Measurements from ENCODE around the gene CEP85. TPM values are rescaled to one million over a fixed set of nuclear protein-coding genes. Genes with fewer than 3 reads are reported as not detected.

The CEP85 gene
- total RNA-seq, 1 experiment from 2014 or later: 37.2 TPM

DNA sequence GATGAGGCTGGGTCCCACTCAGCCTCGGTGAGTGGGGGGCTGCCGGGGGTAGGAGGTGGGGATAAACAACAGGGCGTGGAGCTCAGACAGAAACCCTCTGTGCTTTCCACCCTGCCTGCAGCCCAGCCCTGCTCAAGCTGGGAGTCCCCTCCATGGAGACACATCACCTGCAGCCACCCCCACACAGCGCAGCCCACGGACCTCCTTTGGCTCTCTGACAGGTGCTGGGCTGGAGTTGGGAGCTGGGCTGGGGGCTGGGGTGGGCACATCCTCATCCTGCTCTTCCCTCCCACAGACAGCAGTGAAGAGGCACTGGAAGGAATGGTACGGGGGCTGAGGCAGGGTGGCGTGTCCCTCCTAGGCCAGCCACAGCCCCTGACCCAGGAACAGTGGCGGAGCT, 45.5 kb upstream of the CEP85 start:
- no TSS peak for BruUV-seq (replicated peaks)
- no peak overlapping the region for H3K4me2 ChIP-seq (ENCODE audit: low read length)
- no peaks in the 10 kb centered on the region; a peak in 1 of 4 replicates for H3K36me3 ChIP-seq (ENCODE audit: control insufficient read depth in 1 of 2, insufficient read depth in 2 of 2, low read length in 2 of 2)
- DNase-seq (ENCODE audit: low read depth, low spot score) (no peak), ATAC-seq (no peak)
- no peak overlapping the region for H3K27ac ChIP-seq (ENCODE audit: low read depth, low read length)
- H3K9me3 ChIP-seq (ENCODE audit: control insufficient read depth in 1 of 2, insufficient read depth in 1 of 2, low read depth in 1 of 2, low read length in 2 of 2): no peaks in the 10 kb centered on the region
- no peaks in the 10 kb centered on the region for H3K27me3 ChIP-seq (ENCODE audit: insufficient read depth, low read length)
- H3K4me1 ChIP-seq (ENCODE audit: control insufficient read depth in 1 of 2, insufficient read depth in 2 of 2, low read length in 2 of 2): no peaks in the 10 kb centered on the region
- ChIA-PET POLR2A (no interaction called here), CTCF (interaction anchor here (2.6 kb wide), 2 partner anchors 11 to 45 kb away, joined by 13 to 16 read pairs; partner anchors contain the start of genes CEP85 and CNKSR1), RAD21 (ENCODE audit: low non-redundant PET in 1 of 2, low total read pairs in 2 of 2, uncharacterized antibody in 2 of 2, unreplicated experiment in 2 of 2) (no interaction called here)
- no peak overlapping the region for H3K4me3 ChIP-seq (replicated peaks in 1 of 2; ENCODE audit: low read depth in 1 of 2, low read length in 2 of 2)
- no peak overlapping the region for H2AFZ ChIP-seq (ENCODE audit: low read depth, low read length, poor library complexity, severe bottlenecking)
- H3K9me2 ChIP-seq (ENCODE audit: insufficient read depth): no peaks in the 10 kb centered on the region
- intact Hi-C loops (cut with micrococcal nuclease): no loop called here
- H4K20me1 ChIP-seq (ENCODE audit: insufficient read depth): no peaks in the 10 kb centered on the region
- no peak for TF ChIP-seq ZBTB33 (IDR thresholded peaks at IDR 0.05; ENCODE audit: extremely low read depth, insufficient replicate concordance, low read length)
- no peak for TF ChIP-seq RAD21 (IDR thresholded peaks at IDR 0.05; ENCODE audit: low read depth)
- no peak for TF ChIP-seq TCF7L2 (IDR thresholded peaks at IDR 0.05; ENCODE audit: borderline replicate concordance, extremely low read depth, insufficient read depth, insufficient read length)
- TF ChIP-seq CBX3 (IDR thresholded peaks at IDR 0.05; ENCODE audit: low read depth): no peak
- TF ChIP-seq ELF1 (IDR thresholded peaks at IDR 0.05; ENCODE audit: borderline replicate concordance, low read depth): no peak
- TF ChIP-seq POLR2A (IDR thresholded peaks at IDR 0.05; ENCODE audit: borderline replicate concordance, extremely low read depth, insufficient read depth, insufficient read length): no peak
- no peak for TF ChIP-seq YY1 (IDR thresholded peaks at IDR 0.05; ENCODE audit: extremely low read depth, insufficient replicate concordance, low read depth, low read length)
- TF ChIP-seq CEBPB (IDR thresholded peaks at IDR 0.05; ENCODE audit: low read depth): no peak
- no peak for TF ChIP-seq ZFX (IDR thresholded peaks at IDR 0.05)
- TF ChIP-seq FOSL1 (IDR thresholded peaks at IDR 0.05; ENCODE audit: low read depth): no peak
- TF ChIP-seq ZNF274 (IDR thresholded peaks at IDR 0.05; ENCODE audit: low read depth, low read length): no peak
- no peak for TF ChIP-seq ATF3 (IDR thresholded peaks at IDR 0.05)
- TF ChIP-seq SIN3A (IDR thresholded peaks at IDR 0.05; ENCODE audit: low read depth): no peak
- no peak for TF ChIP-seq POLR2AphosphoS5 (IDR thresholded peaks at IDR 0.05; ENCODE audit: low read depth, low read length)
- no peak for TF ChIP-seq SP1 (IDR thresholded peaks at IDR 0.05; ENCODE audit: low read depth)
- no peak for TF ChIP-seq REST (IDR thresholded peaks at IDR 0.05; ENCODE audit: low read depth)
- TF ChIP-seq JUND (IDR thresholded peaks at IDR 0.05): no peak
- TF ChIP-seq EGR1 (IDR thresholded peaks at IDR 0.05; ENCODE audit: low read depth): no peak
- TF ChIP-seq SRF (IDR thresholded peaks at IDR 0.05; ENCODE audit: low read depth): no peak
- no peak for TF ChIP-seq EZH2 (IDR thresholded peaks at IDR 0.05)
- H3K9ac ChIP-seq (ENCODE audit: low read length): no peak overlapping the region
- no peaks in the 10 kb centered on the region for H3K79me2 ChIP-seq (ENCODE audit: insufficient read depth, low read length)
